Pancreas (tissue), 10 donors: Measurements from ENCODE around the gene VWA1. TPM values are rescaled to one million over a fixed set of nuclear protein-coding genes. Genes with fewer than 3 reads are reported as not detected.

ENCODE experiments used
- ATAC-seq, 4 donors: fragments of 200-7000 bp; cut with Tn5 transposase; one replicate each; pipeline versions ENCODE4 v1.8.0 to v1.9.1; 2020; ENCODE audit warnings: mild to moderate bottlenecking in 4 of 4, moderate library complexity in 4 of 4
- DNase-seq, 6 donors: peaks; one replicate each; pipeline ENCODE4 v3.0.0-alpha.2; 2020
- FAIRE-seq: peaks from 2 replicates; lab custom pipeline; 2012; peaks lifted over from hg19 to GRCh38; lab: Jason Lieb, UNC
- H3K27ac ChIP-seq, 4 donors: fragments of 200-600 bp; sonication (generic); 1 replicate in 3 of 4; 2 replicates in 1 of 4; pipeline versions ENCODE4 v1.5.0 to v1.8.0; 2020
- H3K27me3 ChIP-seq, 4 donors: fragments of 200-600 bp; one replicate each; pipeline ENCODE4 v1.8.0; 2021
- H3K36me3 ChIP-seq, 3 donors: fragments of 200-600 bp; sonication (generic) in 1 of 3; one replicate each; pipeline versions ENCODE4 v1.5.0 to v1.8.0; 2020 to 2021
- H3K4me1 ChIP-seq, 3 donors: fragments of 200-600 bp; one replicate each; pipeline ENCODE4 v1.8.0; 2021
- H3K4me3 ChIP-seq, 4 donors: fragments of 200-600 bp; sonication (generic) in 2 of 4; one replicate each; pipeline versions ENCODE4 v1.5.0 to v1.8.0; 2020 to 2021
- H3K9me3 ChIP-seq, 4 donors: fragments of 200-600 bp; one replicate each; pipeline ENCODE4 v1.8.0; 2021
- CTCF ChIP-seq, 4 donors: fragments of 200-600 bp; sonication (generic) in 3 of 4; IDR thresholded peaks; one replicate each; pipeline versions ENCODE4 v1.5.0 to v1.8.0; 2021; ENCODE audit warnings: antibody characterized with exemption in 4 of 4
- WGBS, 2 donors: extraction: QIAGEN DNeasy Blood & Tissue Kit; methylation state at CpG; one replicate each; pipeline ENCODE4 v1.1.7; 2013; 5-methylcytosine and 5-hydroxymethylcytosine counted together
- intact Hi-C, 3 donors: fragments of 100-400 bp; cut with DNase I; formaldehyde crosslinking; loops; one replicate each; pipeline versions ENCODE4 v1.11.1 to v1.14.2; 2022
- polyA plus RNA-seq, 2 donors: library from polyadenylated mRNA; stranded (reverse); fragments of 200-250 nt; gene quantifications; one replicate each; pipeline ENCODE4 v1.2.3, GENCODE V29; 2013
- total RNA-seq, 6 donors: library from RNA; stranded (reverse); fragmentation: NEBNext Ultra II Directional in 4 of 6; extraction: Animal tissue kit (Norgen Biotek cat#: 25700) in 4 of 6; gene quantifications; one replicate each; pipeline versions ENCODE4 v1.2.1 to v1.2.4, GENCODE V29; 2021 to 2023
- donor health status: healthy with polysubstance abuse.
- donor health status: DM: no; HTN: no; CAD: no; lungs with moderate emphysema.
- donor health status: DM: no; HTN: no; CAD: no.
- donor health status: control.
- donor health status: control.
- donor health status: Bipolar disorder and iron deficiency.
- donor health status: DM: yes; HTN: yes; CAD: no.
- donor health status: DM: no; HTN: no; CAD: no.
- donor health status: DM: no; HTN: no; CAD: no.
- donor health status: DM: yes; HTN: yes; CAD: no.

Gene VWA1, protein sequence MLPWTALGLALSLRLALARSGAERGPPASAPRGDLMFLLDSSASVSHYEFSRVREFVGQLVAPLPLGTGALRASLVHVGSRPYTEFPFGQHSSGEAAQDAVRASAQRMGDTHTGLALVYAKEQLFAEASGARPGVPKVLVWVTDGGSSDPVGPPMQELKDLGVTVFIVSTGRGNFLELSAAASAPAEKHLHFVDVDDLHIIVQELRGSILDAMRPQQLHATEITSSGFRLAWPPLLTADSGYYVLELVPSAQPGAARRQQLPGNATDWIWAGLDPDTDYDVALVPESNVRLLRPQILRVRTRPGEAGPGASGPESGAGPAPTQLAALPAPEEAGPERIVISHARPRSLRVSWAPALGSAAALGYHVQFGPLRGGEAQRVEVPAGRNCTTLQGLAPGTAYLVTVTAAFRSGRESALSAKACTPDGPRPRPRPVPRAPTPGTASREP
- 100 to 1,000 TPM in 2 of 6 donors, 10 to 100 TPM in 4; 25.4 to 138 (median 52.9) TPM for total RNA-seq
- 10 to 100 TPM; 53.3 to 58.7 TPM for polyA plus RNA-seq

- FAIRE-seq (no peak), DNase-seq (peak; percentile 69 to 95 (median 80)), ATAC-seq (peak; percentile 33 to 69 (median 46))
- Histone ChIP-seq H3K27me3 (no peaks in the 10 kb centered on the region), H3K36me3 (no peaks in the 10 kb centered on the region), H3K4me3 (peak within 1 kb of the TSS; percentile 54 to 76 (median 58)), H3K4me1 (peaks cover 26 to 69% (median 49%) of the 10 kb centered on the region in 3 donors), H3K9me3 (no peaks in the 10 kb centered on the region), H3K27ac (peak within 1 kb of the TSS; percentile 81 to 96 (median 92))
- no peak for TF ChIP-seq CTCF (IDR thresholded peaks at IDR 0.05)
- intact Hi-C loops, result loop anchor here in 1 of 3 donors (5.0 kb wide), 1 partner anchor 33 kb away; no protein-coding TSS in a partner anchor
- 10 to 13% methylated on average over 63 to 89 of the region's 89 CpGs for WGBS, 2 donors
Measured at GRCh38 chr1:1435106-1435903, at the start of gene VWA1. Gene VWA1 (plus strand): TSS chr1:1435690. CDS start chr1:1435749, 59 bp downstream.

- H3K4me1 ChIP-seq, result no peaks in the 10 kb centered on the region
- no peaks in the 10 kb centered on the region for H3K27me3 ChIP-seq
- H3K9me3 ChIP-seq, result no peaks in the 10 kb centered on the region
- peaks cover 4 to 54% (median 45%) of the 10 kb centered on the region in 3 donors for H3K36me3 ChIP-seq
- H3K27ac ChIP-seq, result no peak overlapping the region
- 91% methylated on average over 8 of the region's 8 CpGs for WGBS, 2 donors
- DNase-seq, result no peak
- H3K4me3 ChIP-seq, result no peak overlapping the region
- ATAC-seq, result no peak
- TF ChIP-seq CTCF (IDR thresholded peaks at IDR 0.05), result no peak
- no peak for FAIRE-seq
- intact Hi-C loops, result no loop called here
Measured at GRCh38 chr1:1385931-1386330, 49.6 kb upstream of the VWA1 start.

DNA sequence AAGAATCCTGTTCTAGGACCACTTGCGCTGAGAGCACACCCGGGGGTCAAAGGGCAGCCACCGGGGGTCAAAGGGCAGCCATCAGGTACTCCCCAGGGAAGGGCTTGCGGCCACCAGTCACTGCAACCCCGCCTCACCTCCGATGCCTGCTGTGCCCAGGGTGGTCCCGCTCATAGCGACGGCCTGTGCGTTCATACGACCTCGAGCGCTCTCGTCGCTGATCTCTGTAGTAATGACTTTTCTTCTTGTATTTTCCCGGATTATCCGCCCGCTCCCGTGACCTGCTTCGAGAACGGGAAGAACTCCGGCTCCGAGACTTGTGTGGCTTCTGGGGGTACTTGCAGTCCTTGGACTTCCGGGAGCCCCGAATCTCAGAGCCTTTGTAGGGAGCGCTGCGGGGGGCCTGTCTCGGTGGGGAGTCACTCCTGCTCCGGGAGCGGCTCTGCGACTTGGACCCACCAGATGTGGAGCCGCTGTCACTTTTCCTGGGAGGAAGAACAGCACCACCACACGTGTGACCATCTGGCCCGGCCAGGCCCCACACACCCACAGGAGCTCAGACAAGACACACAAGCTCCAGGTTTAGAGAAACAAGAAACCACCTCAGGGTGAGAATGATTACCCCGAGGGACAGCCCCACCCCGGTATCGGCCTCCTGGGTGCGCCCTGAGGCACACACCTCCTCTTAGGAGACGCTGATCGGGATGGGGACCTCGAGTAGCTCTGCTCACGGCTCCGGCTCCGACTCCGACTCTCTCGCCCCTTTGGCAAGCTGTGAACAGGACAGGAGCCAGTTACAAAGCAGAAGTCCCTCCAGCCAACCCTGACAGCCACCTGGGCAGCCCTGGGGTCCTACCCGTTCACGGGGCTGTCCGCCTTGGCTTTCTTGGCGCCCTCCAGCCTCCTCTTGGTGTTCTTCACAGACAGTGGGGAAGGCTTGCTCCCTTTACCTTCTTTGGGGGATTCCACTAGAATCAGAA, 48.1 kb upstream of the VWA1 start:
- DNase-seq (peak in 1 of 6 donors; percentile 69), FAIRE-seq (no peak), ATAC-seq (no peak)
- H3K4me3 ChIP-seq, result no peak overlapping the region
- 95 to 97% methylated on average over 48 to 50 of the region's 50 CpGs for WGBS, 2 donors
- TF ChIP-seq CTCF (IDR thresholded peaks at IDR 0.05), result no peak
- peaks cover 4 to 68% (median 52%) of the 10 kb centered on the region in 3 donors for H3K36me3 ChIP-seq
- intact Hi-C loops, result no loop called here
- no peaks in the 10 kb centered on the region for H3K9me3 ChIP-seq
- no peaks in the 10 kb centered on the region for H3K4me1 ChIP-seq
- no peak overlapping the region for H3K27ac ChIP-seq
- H3K27me3 ChIP-seq, result no peaks in the 10 kb centered on the region

DNA sequence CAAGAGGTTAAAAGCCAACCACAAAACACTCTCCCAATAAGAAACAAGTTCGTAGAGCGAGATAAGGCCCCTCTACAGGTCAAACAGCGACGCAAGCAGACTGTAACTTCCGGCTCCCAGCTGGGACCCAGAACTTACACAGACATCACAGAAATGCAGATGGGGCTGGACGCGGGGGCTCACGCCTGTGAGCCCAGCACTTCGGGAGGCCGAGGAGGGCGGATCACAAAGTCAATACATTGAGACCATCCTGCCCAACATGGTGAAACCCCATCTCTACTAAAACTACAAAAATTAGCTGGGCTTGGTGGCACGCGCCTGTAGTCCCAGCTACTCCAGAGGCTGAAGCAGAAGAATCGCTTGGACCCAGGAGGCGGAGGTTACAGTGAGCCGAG, 47.4 kb upstream of the VWA1 start:
- H3K36me3 ChIP-seq, result peaks cover 4 to 75% (median 58%) of the 10 kb centered on the region in 3 donors
- H3K4me3 ChIP-seq, result no peak overlapping the region
- 96 to 98% methylated on average over 16 of the region's 16 CpGs for WGBS, 2 donors
- DNase-seq (peak in 1 of 6 donors; percentile 20), FAIRE-seq (no peak), ATAC-seq (no peak)
- intact Hi-C loops, result no loop called here
- H3K9me3 ChIP-seq, result no peaks in the 10 kb centered on the region
- no peak for TF ChIP-seq CTCF (IDR thresholded peaks at IDR 0.05)
- H3K4me1 ChIP-seq, result no peaks in the 10 kb centered on the region
- no peaks in the 10 kb centered on the region for H3K27me3 ChIP-seq
- no peak overlapping the region for H3K27ac ChIP-seq
